AG04449 (cell line): Measurements from ENCODE around the gene MDH2.

Source experiments
- CTCF ChIA-PET: fragments of 350-600 bp; formaldehyde crosslinking; extraction: SDS; loops from one replicate; lab custom pipeline; 2021; ENCODE audit warnings: antibody characterized with exemption; lab: Yijun Ruan, JAX
- POLR2A ChIA-PET: fragments of 400-600, 350-600 bp; formaldehyde crosslinking; extraction: SDS; loops from one replicate; lab custom pipeline; 2020; ENCODE audit warnings: antibody characterized with exemption, inconsistent platforms; lab: Yijun Ruan, JAX
- DNase-seq: peaks from one replicate; pipeline ENCODE4 v3.0.0-alpha.2; 2010; ENCODE audit warnings: low read depth, low spot score
- H3K4me3 ChIP-seq: 2 replicates; pipeline ENCODE4 v1.5.1; 2011; ENCODE audit warnings: low read depth, mild to moderate bottlenecking, control low read depth, low read length
- CTCF ChIP-seq: IDR thresholded peaks from one replicate; pipeline ENCODE4 v1.5.1; 2011; ENCODE audit warnings: mild to moderate bottlenecking, moderate library complexity, low read length, control low read depth, inconsistent platforms; ENCODE audit not compliant: insufficient read depth; ENCODE audit errors: missing control alignments

The MDH2 gene

GRCh38 chr7:76040126-76040525, 7.8 kb upstream of the MDH2 start:
- no peak for DNase-seq
- ChIA-PET POLR2A (no interaction called here), CTCF (interaction anchor here (2.4 kb wide), 1 partner anchor 19 kb away, joined by 10 read pairs; no protein-coding TSS in a partner anchor)
- no peak overlapping the region for H3K4me3 ChIP-seq
- no peak for TF ChIP-seq CTCF

- no peak overlapping the region for H3K4me3 ChIP-seq
- DNase-seq, result no peak
- POLR2A ChIA-PET, result no interaction called here
- TF ChIP-seq CTCF, result no peak
- CTCF ChIA-PET, result interaction anchor here (0.9 to 2.5 kb wide), 3 partner anchors 11 to 86 kb away, joined by 3 to 11 read pairs (median 4); no protein-coding TSS in a partner anchor
Measured at GRCh38 chr7:76044375-76044865, 3.5 kb upstream of the MDH2 start.

- no peak for DNase-seq
- ChIA-PET POLR2A (interaction anchor here (0.6 to 1.6 kb wide), 6 partner anchors 9 to 1751 kb away, joined by 3 to 23 read pairs (median 4); no protein-coding TSS in a partner anchor), CTCF (interaction anchor here (0.8 to 2.3 kb wide), 6 partner anchors 13 to 268 kb away, joined by 3 to 10 read pairs (median 4); no protein-coding TSS in a partner anchor)
- H3K4me3 ChIP-seq, result peak overlapping the region; percentile 94
- TF ChIP-seq CTCF, result no peak
Measured at GRCh38 chr7:76047305-76047810, 548 bp upstream of the MDH2 start.

- CTCF ChIA-PET, result interaction anchor here (1.2 to 2.4 kb wide), 5 partner anchors 28 to 266 kb away, joined by 3 to 10 read pairs (median 4); no protein-coding TSS in a partner anchor
- POLR2A ChIA-PET, result interaction anchor here (0.9 to 1.6 kb wide), 3 partner anchors 11 to 23 kb away, joined by 3 to 23 read pairs (median 6); no protein-coding TSS in a partner anchor
- no peak for DNase-seq
- TF ChIP-seq CTCF, result no peak
- peak overlapping the region; percentile 94 for H3K4me3 ChIP-seq
Measured at GRCh38 chr7:76048668-76048988, 722 bp downstream of the MDH2 start.

GRCh38 chr7:76049295-76049694, 1.4 kb downstream of the MDH2 start:
- H3K4me3 ChIP-seq, result peak overlapping the region; percentile 94
- no peak for TF ChIP-seq CTCF
- no peak for DNase-seq
- POLR2A ChIA-PET, result interaction anchor here (0.9 kb wide), 1 partner anchor 22 kb away, joined by 3 read pairs; no protein-coding TSS in a partner anchor
- CTCF ChIA-PET, result interaction anchor here (1.2 to 2.4 kb wide), 3 partner anchors 29 to 128 kb away, joined by 3 to 10 read pairs (median 8); no protein-coding TSS in a partner anchor

- DNase-seq, result no peak
- H3K4me3 ChIP-seq, result no peak overlapping the region
- TF ChIP-seq CTCF, result no peak
- POLR2A ChIA-PET, result interaction anchor here (0.6 kb wide), 1 partner anchor 78 kb away, joined by 3 read pairs; no protein-coding TSS in a partner anchor
- CTCF ChIA-PET, result interaction anchor here (2.4 kb wide), 1 partner anchor 30 kb away, joined by 8 read pairs; no protein-coding TSS in a partner anchor
Measured at GRCh38 chr7:76050545-76050944, 2.6 kb downstream of the MDH2 start.
